ENCODE measurements around the gene HK3.

DNA sequence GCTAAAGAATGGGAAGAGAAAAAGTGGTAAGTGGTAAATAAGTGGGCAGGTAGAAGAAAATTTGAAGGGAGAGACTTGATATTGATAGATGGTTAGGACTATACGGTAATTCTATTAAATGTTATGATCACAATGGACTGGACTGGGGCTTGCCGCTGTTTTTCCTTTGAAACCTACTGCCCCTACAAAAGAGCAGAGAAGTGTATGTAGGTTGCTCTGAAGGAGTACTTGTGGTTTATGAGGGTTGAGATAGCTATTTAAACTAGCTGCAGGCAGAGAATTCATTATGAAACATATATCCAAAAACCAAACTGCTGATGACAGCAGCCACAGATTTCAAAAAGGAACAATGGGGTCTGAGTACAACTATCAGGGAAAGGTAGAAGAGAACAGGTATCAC, 16.8 kb upstream of the HK3 start:
- TF ChIP-seq, protein P1, sequence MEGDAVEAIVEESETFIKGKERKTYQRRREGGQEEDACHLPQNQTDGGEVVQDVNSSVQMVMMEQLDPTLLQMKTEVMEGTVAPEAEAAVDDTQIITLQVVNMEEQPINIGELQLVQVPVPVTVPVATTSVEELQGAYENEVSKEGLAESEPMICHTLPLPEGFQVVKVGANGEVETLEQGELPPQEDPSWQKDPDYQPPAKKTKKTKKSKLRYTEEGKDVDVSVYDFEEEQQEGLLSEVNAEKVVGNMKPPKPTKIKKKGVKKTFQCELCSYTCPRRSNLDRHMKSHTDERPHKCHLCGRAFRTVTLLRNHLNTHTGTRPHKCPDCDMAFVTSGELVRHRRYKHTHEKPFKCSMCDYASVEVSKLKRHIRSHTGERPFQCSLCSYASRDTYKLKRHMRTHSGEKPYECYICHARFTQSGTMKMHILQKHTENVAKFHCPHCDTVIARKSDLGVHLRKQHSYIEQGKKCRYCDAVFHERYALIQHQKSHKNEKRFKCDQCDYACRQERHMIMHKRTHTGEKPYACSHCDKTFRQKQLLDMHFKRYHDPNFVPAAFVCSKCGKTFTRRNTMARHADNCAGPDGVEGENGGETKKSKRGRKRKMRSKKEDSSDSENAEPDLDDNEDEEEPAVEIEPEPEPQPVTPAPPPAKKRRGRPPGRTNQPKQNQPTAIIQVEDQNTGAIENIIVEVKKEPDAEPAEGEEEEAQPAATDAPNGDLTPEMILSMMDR (IDR thresholded peaks at IDR 0.05) = no peak
- TF ChIP-seq POLR2A (IDR thresholded peaks at IDR 0.05) = no peak

Measured in right lobe of liver (tissue), 4 donors.